ENCODE data around the gene METRN.

DNA sequence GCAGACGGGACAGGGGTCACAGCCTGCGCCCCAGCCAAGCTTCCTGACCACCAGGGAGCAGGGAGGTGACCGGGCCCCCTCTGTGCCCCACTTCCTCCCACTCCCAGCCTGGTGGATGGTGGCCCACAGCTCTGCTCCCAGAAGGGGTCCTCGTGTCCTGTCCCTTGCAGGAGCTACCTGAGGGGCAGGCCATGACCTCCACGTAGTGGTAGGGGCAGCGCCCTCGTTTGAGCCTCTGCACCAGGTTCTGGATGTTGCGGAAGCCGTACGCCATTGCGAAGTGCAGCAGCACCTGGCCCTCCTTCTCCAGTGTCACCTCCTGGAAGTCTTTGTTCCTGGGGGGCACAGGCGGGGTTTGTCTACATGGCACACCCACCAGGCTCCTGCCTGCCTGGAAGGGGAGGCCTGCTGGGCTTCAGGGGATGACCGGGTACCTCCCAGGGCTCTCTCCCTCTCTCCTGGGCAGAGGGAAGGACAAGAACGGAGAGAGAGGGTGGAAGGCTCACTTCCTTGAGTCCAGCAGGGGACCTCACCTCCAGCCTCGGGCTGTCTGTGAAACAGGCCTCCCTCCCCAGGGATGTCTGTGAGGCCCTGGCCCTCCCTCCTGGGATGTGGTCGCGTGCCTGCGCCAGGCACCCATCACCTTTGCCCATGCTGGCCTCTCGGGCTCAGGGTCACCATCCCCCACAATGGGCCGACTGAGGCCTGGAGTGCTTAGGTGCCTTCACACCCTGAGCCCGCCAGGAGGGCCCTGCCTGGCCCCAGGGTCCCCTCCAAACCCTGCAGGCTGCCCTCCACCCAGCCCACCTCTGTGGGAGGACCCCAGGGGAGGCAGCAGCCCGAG is 16.0 kb downstream of the METRN start:
- no peak for TF ChIP-seq POLR2A (IDR thresholded peaks at IDR 0.05)
- TF ChIP-seq, protein P1, sequence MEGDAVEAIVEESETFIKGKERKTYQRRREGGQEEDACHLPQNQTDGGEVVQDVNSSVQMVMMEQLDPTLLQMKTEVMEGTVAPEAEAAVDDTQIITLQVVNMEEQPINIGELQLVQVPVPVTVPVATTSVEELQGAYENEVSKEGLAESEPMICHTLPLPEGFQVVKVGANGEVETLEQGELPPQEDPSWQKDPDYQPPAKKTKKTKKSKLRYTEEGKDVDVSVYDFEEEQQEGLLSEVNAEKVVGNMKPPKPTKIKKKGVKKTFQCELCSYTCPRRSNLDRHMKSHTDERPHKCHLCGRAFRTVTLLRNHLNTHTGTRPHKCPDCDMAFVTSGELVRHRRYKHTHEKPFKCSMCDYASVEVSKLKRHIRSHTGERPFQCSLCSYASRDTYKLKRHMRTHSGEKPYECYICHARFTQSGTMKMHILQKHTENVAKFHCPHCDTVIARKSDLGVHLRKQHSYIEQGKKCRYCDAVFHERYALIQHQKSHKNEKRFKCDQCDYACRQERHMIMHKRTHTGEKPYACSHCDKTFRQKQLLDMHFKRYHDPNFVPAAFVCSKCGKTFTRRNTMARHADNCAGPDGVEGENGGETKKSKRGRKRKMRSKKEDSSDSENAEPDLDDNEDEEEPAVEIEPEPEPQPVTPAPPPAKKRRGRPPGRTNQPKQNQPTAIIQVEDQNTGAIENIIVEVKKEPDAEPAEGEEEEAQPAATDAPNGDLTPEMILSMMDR (IDR thresholded peaks at IDR 0.05) = no peak

Data from prostate gland (tissue), 2 donors.